ENCODE results near the gene GALNT18. TPM values are rescaled to one million over a fixed set of nuclear protein-coding genes. Genes with fewer than 3 reads are reported as not detected.

The GALNT18 gene
- total RNA-seq, 2 donors from 2014 or later, result 29.4 to 105 TPM

GRCh38 chr11:11543656-11544055 lies 78.1 kb downstream of the GALNT18 start:
- DNase-seq (ENCODE audit: low spot score), result no peak
- TF ChIP-seq CTCF (IDR thresholded peaks at IDR 0.05) (no peak), POLR2A (IDR thresholded peaks at IDR 0.05) (no peak), POLR2AphosphoS5 (IDR thresholded peaks at IDR 0.05) (no peak)
- Histone ChIP-seq H3K9me3 (no peaks in the 10 kb centered on the region), H3K4me1 (replicated peaks) (no peaks in the 10 kb centered on the region), H3K27ac (no peak overlapping the region), H3K4me3 (no peak overlapping the region), H3K27me3 (replicated peaks; ENCODE audit: insufficient read depth) (no peaks in the 10 kb centered on the region), H3K36me3 (no peaks in the 10 kb centered on the region)
- intact Hi-C loops (cut with DNase I), result no loop called here
- WGBS, result 88% methylated on average over 7 of the region's 7 CpGs

GRCh38 chr11:11540157-11540556 lies 81.6 kb downstream of the GALNT18 start:
- Histone ChIP-seq H3K4me3 (no peak overlapping the region), H3K27me3 (replicated peaks; ENCODE audit: insufficient read depth) (no peaks in the 10 kb centered on the region), H3K9me3 (no peaks in the 10 kb centered on the region), H3K27ac (no peak overlapping the region), H3K36me3 (no peaks in the 10 kb centered on the region), H3K4me1 (replicated peaks) (no peaks in the 10 kb centered on the region)
- TF ChIP-seq CTCF (IDR thresholded peaks at IDR 0.05), result no peak
- TF ChIP-seq POLR2A (IDR thresholded peaks at IDR 0.05), result no peak
- no peak for TF ChIP-seq POLR2AphosphoS5 (IDR thresholded peaks at IDR 0.05)
- WGBS, result 87% methylated on average over 6 of the region's 6 CpGs
- intact Hi-C loops (cut with DNase I), result no loop called here
- no peak for DNase-seq (ENCODE audit: low spot score)

GRCh38 chr11:11538277-11538960 lies 83.4 kb downstream of the GALNT18 start:
- no peaks in the 10 kb centered on the region for H3K36me3 ChIP-seq
- no peak overlapping the region for H3K27ac ChIP-seq
- intact Hi-C loops (cut with DNase I), result no loop called here
- H3K27me3 ChIP-seq (replicated peaks; ENCODE audit: insufficient read depth), result no peaks in the 10 kb centered on the region
- no peaks in the 10 kb centered on the region for H3K4me1 ChIP-seq (replicated peaks)
- no peaks in the 10 kb centered on the region for H3K9me3 ChIP-seq
- no peak overlapping the region for H3K4me3 ChIP-seq
- WGBS, result 58% methylated on average over 12 of the region's 12 CpGs
- no peak for DNase-seq (ENCODE audit: low spot score)
- TF ChIP-seq POLR2AphosphoS5 (IDR thresholded peaks at IDR 0.05) (no peak), POLR2A (IDR thresholded peaks at IDR 0.05) (no peak), CTCF (IDR thresholded peaks at IDR 0.05) (no peak)

GRCh38 chr11:11537871-11538270 lies 83.9 kb downstream of the GALNT18 start:
- no peaks in the 10 kb centered on the region for H3K4me1 ChIP-seq (replicated peaks)
- TF ChIP-seq POLR2AphosphoS5 (IDR thresholded peaks at IDR 0.05) (no peak), CTCF (IDR thresholded peaks at IDR 0.05) (no peak), POLR2A (IDR thresholded peaks at IDR 0.05) (no peak)

GRCh38 chr11:11537372-11537771 lies 84.4 kb downstream of the GALNT18 start:
- no peaks in the 10 kb centered on the region for H3K9me3 ChIP-seq
- no peak for DNase-seq (ENCODE audit: low spot score)
- no peaks in the 10 kb centered on the region for H3K4me1 ChIP-seq (replicated peaks)
- intact Hi-C loops (cut with DNase I), result no loop called here
- H3K27me3 ChIP-seq (replicated peaks; ENCODE audit: insufficient read depth), result no peaks in the 10 kb centered on the region
- no peak overlapping the region for H3K4me3 ChIP-seq
- TF ChIP-seq CTCF (IDR thresholded peaks at IDR 0.05) (no peak), POLR2A (IDR thresholded peaks at IDR 0.05) (no peak), POLR2AphosphoS5 (IDR thresholded peaks at IDR 0.05) (no peak)
- no peaks in the 10 kb centered on the region for H3K36me3 ChIP-seq
- WGBS, result 47% methylated on average over 2 of the region's 2 CpGs
- H3K27ac ChIP-seq, result no peak overlapping the region

More at GRCh38 chr11:11537871-11538270, 83.9 kb downstream of the GALNT18 start:
- Histone ChIP-seq H3K36me3 (no peaks in the 10 kb centered on the region), H3K4me3 (no peak overlapping the region), H3K9me3 (no peaks in the 10 kb centered on the region), H3K27ac (no peak overlapping the region), H3K27me3 (replicated peaks; ENCODE audit: insufficient read depth) (no peaks in the 10 kb centered on the region)
- 61% methylated on average over 5 of the region's 5 CpGs for WGBS
- intact Hi-C loops (cut with DNase I), result no loop called here
- DNase-seq (ENCODE audit: low spot score), result no peak

Data from prostate gland (tissue), 2 donors.